WTC11 (cell line): ENCODE measurements around the gene IQCF5. TPM values are rescaled to one million over a fixed set of nuclear protein-coding genes. Genes with fewer than 3 reads are reported as not detected.

ENCODE experiments used
- ATAC-seq: fragments of 200-7000 bp; cut with Tn5 transposase; 2 replicates; pipeline ENCODE4 v1.10.0; 2021; ENCODE audit warnings: mild to moderate bottlenecking, moderate library complexity
- CTCF ChIA-PET: fragments of 300-600 bp; sonication (Branson Sonifier 250); formaldehyde crosslinking; loops from one replicate; lab custom pipeline; 2021; ENCODE audit warnings: antibody characterized with exemption; lab: Charles Lee
- POLR2A ChIA-PET: fragments of 350-600 bp; sonication (Branson Sonifier 250); formaldehyde crosslinking; loops from one replicate; lab custom pipeline; 2021; ENCODE audit warnings: antibody characterized with exemption; lab: Charles Lee
- DNase-seq: peaks from one replicate; pipeline ENCODE4 v3.0.0; 2021; ENCODE audit warnings: low spot score
- H3K27ac Mint-ChIP-seq: 2 replicates; pipeline ENCODE4 v1.8.0; 2021; ENCODE audit warnings: mixed read lengths
- H3K27me3 Mint-ChIP-seq: 2 replicates; pipeline ENCODE4 v1.8.0; 2021; ENCODE audit warnings: low read depth, mild to moderate bottlenecking, moderate library complexity, mixed read lengths
- H3K36me3 Mint-ChIP-seq: 2 replicates; pipeline ENCODE4 v1.8.0; 2021; ENCODE audit warnings: mixed read lengths
- H3K4me1 Mint-ChIP-seq: 2 replicates; pipeline ENCODE4 v1.8.0; 2022; ENCODE audit warnings: mixed read lengths
- H3K4me3 Mint-ChIP-seq: 2 replicates; pipeline ENCODE4 v1.8.0; 2021; ENCODE audit warnings: mild to moderate bottlenecking, moderate library complexity, mixed read lengths
- H3K9me3 Mint-ChIP-seq: 2 replicates; pipeline ENCODE4 v1.8.0; 2021; ENCODE audit warnings: mixed read lengths
- ESRRA ChIP-seq: sonication (generic); formaldehyde crosslinking; IDR thresholded peaks from 2 replicates; pipeline ENCODE4 v1.8.1; 2022; ENCODE audit warnings: mild to moderate bottlenecking, missing genetic modification reagents, borderline replicate concordance
- JUN ChIP-seq: sonication (generic); formaldehyde crosslinking; IDR thresholded peaks from 2 replicates; pipeline ENCODE4 v1.8.0; 2023; ENCODE audit warnings: mild to moderate bottlenecking, missing genetic modification reagents
- NR1H2 ChIP-seq: sonication (generic); formaldehyde crosslinking; IDR thresholded peaks from 2 replicates; pipeline ENCODE4 v1.9.0; 2021; ENCODE audit warnings: mild to moderate bottlenecking, moderate library complexity, missing genetic modification reagents
- NR3C1 ChIP-seq: sonication (generic); formaldehyde crosslinking; conservative IDR thresholded peaks from 2 replicates; pipeline ENCODE4 v1.8.1; 2023; ENCODE audit warnings: low read depth, mild to moderate bottlenecking, missing genetic modification reagents
- OVOL2 ChIP-seq: fragments of 250-450 bp; sonication (Bioruptor Pico); IDR thresholded peaks from 2 replicates; pipeline ENCODE4 v1.9.0; 2021; ENCODE audit warnings: mild to moderate bottlenecking, borderline replicate concordance
- PRRX2 ChIP-seq: fragments of 250-450 bp; sonication (Bioruptor Pico); IDR thresholded peaks from 2 replicates; pipeline ENCODE4 v1.8.0; 2021; ENCODE audit warnings: mild to moderate bottlenecking
- RELA ChIP-seq: sonication (generic); formaldehyde crosslinking; IDR thresholded peaks from 2 replicates; pipeline ENCODE4 v1.8.1; 2022; ENCODE audit warnings: missing genetic modification reagents, mild to moderate bottlenecking, borderline replicate concordance
- RORB ChIP-seq: fragments of 250-450 bp; sonication (Bioruptor Pico); IDR thresholded peaks from 2 replicates; pipeline ENCODE4 v1.9.0; 2021; ENCODE audit warnings: mild to moderate bottlenecking
- SMAD3 ChIP-seq: sonication (generic); formaldehyde crosslinking; IDR thresholded peaks from 2 replicates; pipeline ENCODE4 v1.8.0; 2022; ENCODE audit warnings: missing genetic modification reagents, mild to moderate bottlenecking, borderline replicate concordance
- SMAD4 ChIP-seq: sonication (generic); formaldehyde crosslinking; IDR thresholded peaks from 2 replicates; pipeline ENCODE4 v1.8.0; 2022; ENCODE audit warnings: mild to moderate bottlenecking, missing genetic modification reagents
- SP1 ChIP-seq: sonication (generic); formaldehyde crosslinking; conservative IDR thresholded peaks from 2 replicates; pipeline ENCODE4 v1.8.1; 2022; ENCODE audit warnings: missing genetic modification reagents
- STAT6 ChIP-seq: sonication (generic); formaldehyde crosslinking; conservative IDR thresholded peaks from 2 replicates; pipeline ENCODE4 v1.8.1; 2023; ENCODE audit warnings: mild to moderate bottlenecking, low read depth, missing genetic modification reagents, moderate library complexity
- TEAD1 ChIP-seq: sonication (generic); formaldehyde crosslinking; IDR thresholded peaks from 2 replicates; pipeline ENCODE4 v1.8.0; 2022; ENCODE audit warnings: mild to moderate bottlenecking, missing genetic modification reagents
- TP53 ChIP-seq: sonication (generic); formaldehyde crosslinking; IDR thresholded peaks from 2 replicates; pipeline ENCODE4 v1.8.1; 2023; ENCODE audit warnings: mild to moderate bottlenecking, missing genetic modification reagents
- ZBTB21 ChIP-seq: sonication (generic); formaldehyde crosslinking; IDR thresholded peaks from 2 replicates; pipeline ENCODE4 v1.8.1; 2023; ENCODE audit warnings: mild to moderate bottlenecking, missing genetic modification reagents, borderline replicate concordance
- ZNF671 ChIP-seq: fragments of 250-450 bp; sonication (Bioruptor Pico); IDR thresholded peaks from 2 replicates; pipeline ENCODE4 v1.8.0; 2021; ENCODE audit warnings: mild to moderate bottlenecking
- total RNA-seq: library from RNA; stranded (reverse); gene quantifications from 3 replicates; pipeline ENCODE4 v1.2.3, GENCODE V29; 2021
- TF ChIP-seq, protein P1 (sequence below): sonication (generic); formaldehyde crosslinking; IDR thresholded peaks from 2 replicates; pipeline ENCODE4 v1.8.0; 2022; ENCODE audit warnings: mild to moderate bottlenecking, missing genetic modification reagents
- TF ChIP-seq, protein P2 (sequence below): fragments of 250-450 bp; sonication (Bioruptor Pico); conservative IDR thresholded peaks from 2 replicates; pipeline ENCODE4 v1.9.0; 2021; ENCODE audit warnings: mild to moderate bottlenecking
- TF ChIP-seq, protein P3 (sequence below): sonication (generic); formaldehyde crosslinking; IDR thresholded peaks from 2 replicates; pipeline ENCODE4 v1.8.0; 2022; ENCODE audit warnings: mild to moderate bottlenecking, missing genetic modification reagents
- TF ChIP-seq, protein P4 (sequence below): sonication (generic); formaldehyde crosslinking; IDR thresholded peaks from 2 replicates; pipeline ENCODE4 v1.8.1; 2023; ENCODE audit warnings: mild to moderate bottlenecking, moderate library complexity, missing genetic modification reagents
- TF ChIP-seq, protein P5 (sequence below): sonication (generic); formaldehyde crosslinking; IDR thresholded peaks from 2 replicates; pipeline ENCODE4 v1.8.1; 2022; ENCODE audit warnings: low read depth, missing genetic modification reagents, borderline replicate concordance

Gene IQCF5
- total RNA-seq, 1 experiment from 2014 or later: not detected

GRCh38 chr3:51887620-51888019 lies 12.2 kb upstream of the IQCF5 start (continued):
- TF ChIP-seq, protein P1, sequence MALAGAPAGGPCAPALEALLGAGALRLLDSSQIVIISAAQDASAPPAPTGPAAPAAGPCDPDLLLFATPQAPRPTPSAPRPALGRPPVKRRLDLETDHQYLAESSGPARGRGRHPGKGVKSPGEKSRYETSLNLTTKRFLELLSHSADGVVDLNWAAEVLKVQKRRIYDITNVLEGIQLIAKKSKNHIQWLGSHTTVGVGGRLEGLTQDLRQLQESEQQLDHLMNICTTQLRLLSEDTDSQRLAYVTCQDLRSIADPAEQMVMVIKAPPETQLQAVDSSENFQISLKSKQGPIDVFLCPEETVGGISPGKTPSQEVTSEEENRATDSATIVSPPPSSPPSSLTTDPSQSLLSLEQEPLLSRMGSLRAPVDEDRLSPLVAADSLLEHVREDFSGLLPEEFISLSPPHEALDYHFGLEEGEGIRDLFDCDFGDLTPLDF (CRISPR knock-in tag): no peak

DNA sequence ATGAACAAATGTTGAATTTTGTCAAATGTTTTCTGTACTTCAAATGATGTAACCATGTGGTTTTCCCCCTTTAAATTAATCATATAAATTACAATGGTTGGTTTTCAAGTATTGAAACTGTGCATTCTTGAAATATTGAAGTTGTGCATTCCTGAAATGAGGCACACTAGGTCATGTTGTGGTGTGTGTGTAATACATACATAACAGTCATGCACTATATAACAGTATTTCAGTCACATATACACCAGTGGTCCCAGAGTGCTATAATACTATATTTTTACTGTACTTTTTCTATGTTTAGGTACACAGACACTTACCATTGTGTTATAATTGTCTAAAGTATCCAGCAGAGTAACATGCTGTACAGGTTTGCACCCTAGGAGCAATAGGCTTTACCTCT lies 11.0 kb upstream of the IQCF5 start:
- Mint-ChIP-seq H3K36me3 (no peaks in the 10 kb centered on the region), H3K9me3 (peaks cover 16% of the 10 kb centered on the region; the same call in 1 of the 2 replicates), H3K4me3 (no peak overlapping the region), H3K27me3 (no peaks in the 10 kb centered on the region; the same call in none of the 2 replicates), H3K4me1 (0 out of 2 replicates have a peak, but pooled peaks cover 2% of the 10 kb centered on the region), H3K27ac (no peak overlapping the region)
- ChIA-PET CTCF (no interaction called here), POLR2A (no interaction called here)
- TF ChIP-seq TP53 (CRISPR knock-in tag) (no peak), OVOL2 (CRISPR knock-in tag) (no peak), ZBTB21 (CRISPR knock-in tag) (no peak)
- TF ChIP-seq, protein P2, sequence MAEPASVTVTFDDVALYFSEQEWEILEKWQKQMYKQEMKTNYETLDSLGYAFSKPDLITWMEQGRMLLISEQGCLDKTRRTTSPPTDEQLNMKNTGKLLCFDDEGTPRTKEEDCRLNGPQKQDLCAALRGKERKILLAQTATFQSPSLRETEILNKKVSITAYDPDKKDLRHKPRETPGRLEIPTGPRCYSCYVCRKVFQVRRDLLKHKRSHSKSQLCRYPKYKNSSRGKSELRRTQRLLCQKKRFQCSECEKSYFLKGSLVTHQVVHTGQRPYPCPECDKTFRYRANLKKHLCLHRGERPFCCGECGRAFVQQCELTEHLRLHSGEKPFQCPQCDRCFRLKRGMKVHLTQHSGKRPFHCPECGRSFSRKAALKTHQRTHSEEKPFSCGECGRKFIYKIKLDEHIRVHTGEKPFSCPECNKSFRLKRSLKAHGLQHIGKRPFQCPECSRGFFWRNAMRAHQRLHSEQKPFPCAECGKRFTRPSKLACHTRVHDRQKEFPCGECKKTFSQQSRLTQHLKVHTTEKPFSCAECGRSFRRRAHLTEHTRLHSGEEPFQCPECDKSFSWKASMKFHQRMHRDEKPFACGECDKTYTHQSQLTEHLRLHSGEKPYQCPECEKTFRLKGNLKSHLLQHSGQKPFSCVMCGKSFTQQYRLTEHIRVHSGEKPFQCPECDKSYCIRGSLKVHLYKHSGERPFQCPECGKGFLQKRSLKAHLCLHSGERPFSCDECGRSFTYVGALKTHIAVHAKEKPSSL (CRISPR knock-in tag): no peak
- no peak for ATAC-seq
- DNase-seq: no peak

GRCh38 chr3:51879937-51880336 lies 4.5 kb upstream of the IQCF5 start:
- H3K27me3 Mint-ChIP-seq: no peaks in the 10 kb centered on the region

More at GRCh38 chr3:51879937-51880336, 4.5 kb upstream of the IQCF5 start:
- ChIA-PET CTCF (no interaction called here), POLR2A (no interaction called here)
- Mint-ChIP-seq H3K4me3 (no peak overlapping the region), H3K27ac (no peak overlapping the region), H3K36me3 (no peaks in the 10 kb centered on the region), H3K4me1 (0 out of 2 replicates have a peak, but pooled peaks cover 2% of the 10 kb centered on the region), H3K9me3 (peaks cover 10% of the 10 kb centered on the region)
- ATAC-seq (no peak), DNase-seq (no peak)
- no peak for TF ChIP-seq SP1
- TF ChIP-seq NR3C1 (CRISPR knock-in tag): no peak
- TF ChIP-seq ESRRA (CRISPR knock-in tag): no peak
- TF ChIP-seq, protein P3, sequence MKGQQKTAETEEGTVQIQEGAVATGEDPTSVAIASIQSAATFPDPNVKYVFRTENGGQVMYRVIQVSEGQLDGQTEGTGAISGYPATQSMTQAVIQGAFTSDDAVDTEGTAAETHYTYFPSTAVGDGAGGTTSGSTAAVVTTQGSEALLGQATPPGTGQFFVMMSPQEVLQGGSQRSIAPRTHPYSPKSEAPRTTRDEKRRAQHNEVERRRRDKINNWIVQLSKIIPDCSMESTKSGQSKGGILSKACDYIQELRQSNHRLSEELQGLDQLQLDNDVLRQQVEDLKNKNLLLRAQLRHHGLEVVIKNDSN (CRISPR knock-in tag): no peak
- TF ChIP-seq JUN: no peak
- TF ChIP-seq, protein P4, sequence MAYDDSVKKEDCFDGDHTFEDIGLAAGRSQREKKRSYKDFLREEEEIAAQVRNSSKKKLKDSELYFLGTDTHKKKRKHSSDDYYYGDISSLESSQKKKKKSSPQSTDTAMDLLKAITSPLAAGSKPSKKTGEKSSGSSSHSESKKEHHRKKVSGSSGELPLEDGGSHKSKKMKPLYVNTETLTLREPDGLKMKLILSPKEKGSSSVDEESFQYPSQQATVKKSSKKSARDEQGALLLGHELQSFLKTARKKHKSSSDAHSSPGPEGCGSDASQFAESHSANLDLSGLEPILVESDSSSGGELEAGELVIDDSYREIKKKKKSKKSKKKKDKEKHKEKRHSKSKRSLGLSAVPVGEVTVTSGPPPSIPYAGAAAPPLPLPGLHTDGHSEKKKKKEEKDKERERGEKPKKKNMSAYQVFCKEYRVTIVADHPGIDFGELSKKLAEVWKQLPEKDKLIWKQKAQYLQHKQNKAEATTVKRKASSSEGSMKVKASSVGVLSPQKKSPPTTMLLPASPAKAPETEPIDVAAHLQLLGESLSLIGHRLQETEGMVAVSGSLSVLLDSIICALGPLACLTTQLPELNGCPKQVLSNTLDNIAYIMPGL (CRISPR knock-in tag): no peak
- no peak for TF ChIP-seq SMAD3 (CRISPR knock-in tag)
- no peak for TF ChIP-seq STAT6 (CRISPR knock-in tag)
- no peak for TF ChIP-seq NR1H2 (CRISPR knock-in tag)
- TF ChIP-seq ZNF671 (CRISPR knock-in tag): no peak
- TF ChIP-seq SMAD4 (CRISPR knock-in tag): no peak
- TF ChIP-seq TEAD1: no peak
- TF ChIP-seq RORB (CRISPR knock-in tag): no peak
- no peak for TF ChIP-seq PRRX2 (CRISPR knock-in tag)
- no peak for TF ChIP-seq RELA
- TF ChIP-seq, protein P5, sequence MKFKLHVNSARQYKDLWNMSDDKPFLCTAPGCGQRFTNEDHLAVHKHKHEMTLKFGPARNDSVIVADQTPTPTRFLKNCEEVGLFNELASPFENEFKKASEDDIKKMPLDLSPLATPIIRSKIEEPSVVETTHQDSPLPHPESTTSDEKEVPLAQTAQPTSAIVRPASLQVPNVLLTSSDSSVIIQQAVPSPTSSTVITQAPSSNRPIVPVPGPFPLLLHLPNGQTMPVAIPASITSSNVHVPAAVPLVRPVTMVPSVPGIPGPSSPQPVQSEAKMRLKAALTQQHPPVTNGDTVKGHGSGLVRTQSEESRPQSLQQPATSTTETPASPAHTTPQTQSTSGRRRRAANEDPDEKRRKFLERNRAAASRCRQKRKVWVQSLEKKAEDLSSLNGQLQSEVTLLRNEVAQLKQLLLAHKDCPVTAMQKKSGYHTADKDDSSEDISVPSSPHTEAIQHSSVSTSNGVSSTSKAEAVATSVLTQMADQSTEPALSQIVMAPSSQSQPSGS (CRISPR knock-in tag): no peak
